H9 (cell line): ENCODE data around the gene PRPF6. TPM values are rescaled to one million over a fixed set of nuclear protein-coding genes. Genes with fewer than 3 reads are reported as not detected.

Experiments
- DNase-seq: peaks from one replicate; pipeline ENCODE4 v3.0.0-alpha.2; 2017
- H2AFZ ChIP-seq: one replicate; pipeline ENCODE4 v1.6.1; 2013; ENCODE audit warnings: mild to moderate bottlenecking, low read length, control low read depth, moderate library complexity
- H2AK5ac ChIP-seq: 2 replicates; pipeline ENCODE4 v1.6.1; 2013; ENCODE audit warnings: low read length, control low read depth, mixed read lengths; ENCODE audit not compliant: insufficient read length
- H2BK120ac ChIP-seq: one replicate; pipeline ENCODE4 v1.6.1; 2013; ENCODE audit warnings: low read depth, mild to moderate bottlenecking, low read length, control low read depth, inconsistent platforms; ENCODE audit not compliant: poor library complexity, severe bottlenecking
- H2BK12ac ChIP-seq: 2 replicates; pipeline ENCODE4 v1.6.1; 2013; ENCODE audit warnings: low read length, control low read depth, mixed read lengths, low read depth; ENCODE audit not compliant: insufficient read length
- H2BK15ac ChIP-seq: 2 replicates; pipeline ENCODE4 v1.6.1; 2013; ENCODE audit warnings: low read depth, low read length, control low read depth
- H2BK20ac ChIP-seq: one replicate; pipeline ENCODE4 v1.6.1; 2013; ENCODE audit warnings: low read depth, mild to moderate bottlenecking, low read length, control low read depth, inconsistent platforms; ENCODE audit not compliant: poor library complexity, severe bottlenecking
- H2BK5ac ChIP-seq: 2 replicates; pipeline ENCODE4 v1.6.1; 2013; ENCODE audit warnings: low read length, control low read depth, mixed read lengths; ENCODE audit not compliant: insufficient read length
- H3K14ac ChIP-seq: 2 replicates; pipeline ENCODE4 v1.6.1; 2013; ENCODE audit warnings: low read length, control low read depth; ENCODE audit not compliant: insufficient read depth
- H3K18ac ChIP-seq: 2 replicates; pipeline ENCODE4 v1.6.1; 2013; ENCODE audit warnings: low read depth, mild to moderate bottlenecking, mixed read lengths, low read length, control low read depth; ENCODE audit not compliant: insufficient read length
- H3K23ac ChIP-seq: 2 replicates; pipeline ENCODE4 v1.6.1; 2013; ENCODE audit warnings: low read length, control low read depth, mixed read lengths, low read depth; ENCODE audit not compliant: insufficient read length
- H3K23me2 ChIP-seq: 2 replicates; pipeline ENCODE4 v1.6.1; 2013; ENCODE audit warnings: low read depth, mild to moderate bottlenecking, mixed read lengths, low read length, control low read depth; ENCODE audit not compliant: insufficient read length, poor library complexity, severe bottlenecking
- H3K27ac ChIP-seq: 2 replicates; pipeline ENCODE4 v1.5.1; 2013; ENCODE audit warnings: low read length, control low read depth, mixed read lengths, low read depth; ENCODE audit not compliant: insufficient read length
- H3K27me3 ChIP-seq: 2 replicates; pipeline ENCODE4 v1.6.1; 2013; ENCODE audit warnings: low read length, control low read depth, inconsistent platforms; ENCODE audit not compliant: insufficient read depth
- H3K4ac ChIP-seq: 2 replicates; pipeline ENCODE4 v1.6.1; 2013; ENCODE audit warnings: low read depth, mild to moderate bottlenecking, control low read depth, inconsistent platforms, low read length, moderate library complexity
- H3K4me1 ChIP-seq: 2 replicates; pipeline ENCODE4 v1.6.1; 2013; ENCODE audit warnings: low read length, control low read depth, inconsistent platforms; ENCODE audit not compliant: insufficient read depth
- H3K4me2 ChIP-seq: 2 replicates; pipeline ENCODE4 v1.6.1; 2013; ENCODE audit warnings: low read length, control low read depth, mixed read lengths; ENCODE audit not compliant: insufficient read length, insufficient read depth
- H3K56ac ChIP-seq: 2 replicates; pipeline ENCODE4 v1.6.1; 2013; ENCODE audit warnings: low read depth, mild to moderate bottlenecking, mixed read lengths, low read length, control low read depth; ENCODE audit not compliant: insufficient read length
- H3K79me1 ChIP-seq: 2 replicates; pipeline ENCODE4 v1.6.1; 2013; ENCODE audit warnings: low read depth, mild to moderate bottlenecking, moderate library complexity, low read length, control low read depth, inconsistent platforms; ENCODE audit not compliant: insufficient read depth, poor library complexity, severe bottlenecking
- H3K79me2 ChIP-seq: 2 replicates; pipeline ENCODE4 v1.6.1; 2013; ENCODE audit warnings: low read length, control low read depth, inconsistent platforms; ENCODE audit not compliant: insufficient read depth
- H3K9ac ChIP-seq: 2 replicates; pipeline ENCODE4 v1.6.1; 2013; ENCODE audit warnings: low read length, control low read depth, mixed read lengths; ENCODE audit not compliant: insufficient read length; ENCODE audit errors: extremely low read depth
- H3K9me3 ChIP-seq: one replicate; pipeline ENCODE4 v1.6.1; 2013; ENCODE audit warnings: low read depth, low read length, inconsistent platforms; ENCODE audit not compliant: control insufficient read depth
- H3T11ph ChIP-seq: one replicate; pipeline ENCODE4 v1.6.1; 2013; ENCODE audit warnings: mild to moderate bottlenecking, low read length, control low read depth, inconsistent platforms
- H4K20me1 ChIP-seq: one replicate; pipeline ENCODE4 v1.6.1; 2013; ENCODE audit not compliant: control insufficient read depth, insufficient read length, insufficient read depth
- H4K5ac ChIP-seq: 2 replicates; pipeline ENCODE4 v1.6.1; 2013; ENCODE audit warnings: low read depth, mild to moderate bottlenecking, mixed read lengths, low read length, control low read depth; ENCODE audit not compliant: insufficient read length
- H4K8ac ChIP-seq: replicated peaks from 2 replicates; pipeline ENCODE4 v1.6.1; 2013; ENCODE audit warnings: low read length, control low read depth, mixed read lengths, low read depth; ENCODE audit not compliant: insufficient read length
- H4K91ac ChIP-seq: 2 replicates; pipeline ENCODE4 v1.6.1; 2013; ENCODE audit warnings: low read depth, mild to moderate bottlenecking, moderate library complexity, mixed read lengths, low read length, control low read depth; ENCODE audit not compliant: insufficient read length
- H3K27ac Mint-ChIP-seq, 3 experiments: 2 replicates in 2 of 3; 3 replicates in 1 of 3; pipeline ENCODE4 v1.8.0; 2020 to 2021; ENCODE audit warnings: mixed read lengths in 3 of 3, mild to moderate bottlenecking in 1 of 3, moderate library complexity in 1 of 3
- H3K27me3 Mint-ChIP-seq: 2 replicates; pipeline ENCODE4 v1.8.0; 2021; ENCODE audit warnings: low read depth, mild to moderate bottlenecking, moderate library complexity, mixed read lengths
- H3K36me3 Mint-ChIP-seq, 3 experiments: 2 replicates in 2 of 3; 3 replicates in 1 of 3; pipeline ENCODE4 v1.8.0; 2020 to 2021; ENCODE audit warnings: low read depth in 3 of 3, mixed read lengths in 3 of 3; ENCODE audit not compliant: insufficient read depth in 1 of 3
- H3K4me1 Mint-ChIP-seq, 2 experiments: 2 replicates each; pipeline ENCODE4 v1.8.0; 2020; ENCODE audit warnings: mixed read lengths in 2 of 2
- H3K4me3 Mint-ChIP-seq, 2 experiments: 2 replicates in 1 of 2; 3 replicates in 1 of 2; pipeline ENCODE4 v1.8.0; 2020 to 2021; ENCODE audit warnings: mild to moderate bottlenecking in 2 of 2, mixed read lengths in 2 of 2, moderate library complexity in 1 of 2
- H3K9me3 Mint-ChIP-seq, 2 experiments: 2 replicates in 1 of 2; 3 replicates in 1 of 2; pipeline ENCODE4 v1.8.0; 2020; ENCODE audit warnings: mild to moderate bottlenecking in 2 of 2, mixed read lengths in 2 of 2, moderate library complexity in 1 of 2
- WGBS: extraction: QIAGEN DNeasy Blood & Tissue Kit; methylation state at CpG from one replicate; pipeline ENCODE4 v1.1.7; 2013; ENCODE audit warnings: missing lambda C conversion rate, low lambda C conversion rate, mixed read lengths; ENCODE audit not compliant: insufficient read length; ENCODE audit errors: extremely low coverage; 5-methylcytosine and 5-hydroxymethylcytosine counted together
- total RNA-seq: library from RNA; stranded (reverse); gene quantifications from 2 replicates; pipeline ENCODE4 v1.2.1, GENCODE V29; 2021
- TF ChIP-seq, protein P1 (sequence below): fragments of 200-600 bp; sonication (generic); conservative IDR thresholded peaks from 3 replicates; pipeline ENCODE4 v1.8.0; 2021; ENCODE audit warnings: antibody characterized with exemption, mild to moderate bottlenecking

Gene PRPF6
- total RNA-seq, 1 experiment from 2014 or later = 87.9 TPM

DNA sequence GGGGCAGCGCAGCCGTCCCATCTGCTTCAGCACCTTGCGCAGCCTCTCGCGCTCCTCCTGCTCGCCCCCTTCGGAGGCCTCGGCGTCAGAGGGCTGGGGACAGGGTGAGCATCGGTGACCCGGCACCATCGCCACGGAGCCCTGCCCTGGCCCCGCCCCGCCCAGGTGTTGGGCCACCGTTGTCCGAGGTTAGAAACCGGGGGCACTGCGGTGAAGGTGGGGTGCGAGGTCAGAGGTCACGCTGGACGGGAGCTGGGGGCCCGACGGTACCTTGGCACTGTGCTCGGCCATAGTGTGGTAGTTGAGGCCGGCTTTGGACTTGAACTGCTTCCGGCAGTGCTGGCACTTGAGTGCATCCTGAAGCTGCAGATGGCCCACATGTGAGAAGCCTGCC, 17.6 kb upstream of the PRPF6 start:
- H3K79me1 ChIP-seq = no peaks in the 10 kb centered on the region
- Mint-ChIP-seq H3K36me3 (peaks cover 15 to 63% (median 55%) of the 10 kb centered on the region in 3 experiments; a peak in 6 of 7 replicates), H3K27ac (no peak overlapping the region; a peak in 1 of 7 replicates), H3K9me3 (peaks cover 2 to 10% of the 10 kb centered on the region in 2 experiments; a peak in 3 of 5 replicates), H3K27me3 (no peaks in the 10 kb centered on the region), H3K4me3 (no peak overlapping the region), H3K4me1 (peaks cover 14 to 18% of the 10 kb centered on the region in 2 experiments)
- no peak overlapping the region for H3K4me2 ChIP-seq
- H4K8ac ChIP-seq = no peak overlapping the region
- H3K9me3 ChIP-seq = peaks cover 38% of the 10 kb centered on the region
- H2AK5ac ChIP-seq = no peak overlapping the region
- H3K27ac ChIP-seq = no peak overlapping the region
- H2BK15ac ChIP-seq = no peak overlapping the region
- H3K23ac ChIP-seq = no peak overlapping the region
- no peak overlapping the region for H4K91ac ChIP-seq
- H3K56ac ChIP-seq = no peak overlapping the region
- WGBS = no CpG with 5 or more reads among the region's 27 CpGs
- no peak overlapping the region for H3K9ac ChIP-seq
- H3K4ac ChIP-seq = no peak overlapping the region
- TF ChIP-seq, protein P1, sequence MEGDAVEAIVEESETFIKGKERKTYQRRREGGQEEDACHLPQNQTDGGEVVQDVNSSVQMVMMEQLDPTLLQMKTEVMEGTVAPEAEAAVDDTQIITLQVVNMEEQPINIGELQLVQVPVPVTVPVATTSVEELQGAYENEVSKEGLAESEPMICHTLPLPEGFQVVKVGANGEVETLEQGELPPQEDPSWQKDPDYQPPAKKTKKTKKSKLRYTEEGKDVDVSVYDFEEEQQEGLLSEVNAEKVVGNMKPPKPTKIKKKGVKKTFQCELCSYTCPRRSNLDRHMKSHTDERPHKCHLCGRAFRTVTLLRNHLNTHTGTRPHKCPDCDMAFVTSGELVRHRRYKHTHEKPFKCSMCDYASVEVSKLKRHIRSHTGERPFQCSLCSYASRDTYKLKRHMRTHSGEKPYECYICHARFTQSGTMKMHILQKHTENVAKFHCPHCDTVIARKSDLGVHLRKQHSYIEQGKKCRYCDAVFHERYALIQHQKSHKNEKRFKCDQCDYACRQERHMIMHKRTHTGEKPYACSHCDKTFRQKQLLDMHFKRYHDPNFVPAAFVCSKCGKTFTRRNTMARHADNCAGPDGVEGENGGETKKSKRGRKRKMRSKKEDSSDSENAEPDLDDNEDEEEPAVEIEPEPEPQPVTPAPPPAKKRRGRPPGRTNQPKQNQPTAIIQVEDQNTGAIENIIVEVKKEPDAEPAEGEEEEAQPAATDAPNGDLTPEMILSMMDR = no peak
- H2BK12ac ChIP-seq = no peak overlapping the region
- no peak overlapping the region for H2AFZ ChIP-seq
- no peak overlapping the region for H3T11ph ChIP-seq
- H3K79me2 ChIP-seq = no peaks in the 10 kb centered on the region
- no peak overlapping the region for H3K14ac ChIP-seq
- no peak overlapping the region for H2BK20ac ChIP-seq
- H3K27me3 ChIP-seq = no peaks in the 10 kb centered on the region
- no peak overlapping the region for H3K18ac ChIP-seq
- DNase-seq = no peak
- no peaks in the 10 kb centered on the region for H3K23me2 ChIP-seq
- H4K20me1 ChIP-seq = no peaks in the 10 kb centered on the region
- no peaks in the 10 kb centered on the region; the same call in 1 of the 2 replicates for H3K4me1 ChIP-seq
- no peak overlapping the region for H2BK5ac ChIP-seq
- no peak overlapping the region for H4K5ac ChIP-seq
- H2BK120ac ChIP-seq = no peak overlapping the region
